IMR-90 (cell line): ENCODE data around the gene GPR35. TPM values are rescaled to one million over a fixed set of nuclear protein-coding genes. Genes with fewer than 3 reads are reported as not detected.

Experiments used
- RFX5 ChIP-seq: IDR thresholded peaks from 2 replicates; pipeline ENCODE4 v1.8.0; 2012; ENCODE audit warnings: low read depth, mild to moderate bottlenecking, low read length, moderate library complexity
- SMC3 ChIP-seq: fragments of 150-350 bp; IDR thresholded peaks from 2 replicates; pipeline ENCODE4 v1.6.1; 2016; ENCODE audit warnings: low read depth, mild to moderate bottlenecking, antibody characterized with exemption, low read length, moderate library complexity
- polyA plus RNA-seq, 3 experiments: library from polyadenylated mRNA; depleted of rRNA; stranded (reverse); fragments of >200 nt; gene quantifications; 2 replicates each; pipeline ENCODE4 v1.2.3, GENCODE V29; 2012; ENCODE audit warnings: low replicate concordance in 1 of 3
- total RNA-seq: library from RNA; depleted of rRNA; stranded (reverse); fragments of >200 nt; gene quantifications from 2 replicates; pipeline ENCODE4 v1.2.3, GENCODE V29; 2012
- TF ChIP-seq, protein P1 (sequence below): fragments of 150-350 bp; IDR thresholded peaks from 2 replicates; pipeline ENCODE4 v1.6.1; 2016; ENCODE audit warnings: low read depth, mild to moderate bottlenecking, low read length, moderate library complexity, borderline replicate concordance

GPR35 gene
- total and polyA plus RNA-seq, 2 of the 4 experiments (the other 2 are of a cell fraction), result 0.31 TPM; not detected in 1

DNA sequence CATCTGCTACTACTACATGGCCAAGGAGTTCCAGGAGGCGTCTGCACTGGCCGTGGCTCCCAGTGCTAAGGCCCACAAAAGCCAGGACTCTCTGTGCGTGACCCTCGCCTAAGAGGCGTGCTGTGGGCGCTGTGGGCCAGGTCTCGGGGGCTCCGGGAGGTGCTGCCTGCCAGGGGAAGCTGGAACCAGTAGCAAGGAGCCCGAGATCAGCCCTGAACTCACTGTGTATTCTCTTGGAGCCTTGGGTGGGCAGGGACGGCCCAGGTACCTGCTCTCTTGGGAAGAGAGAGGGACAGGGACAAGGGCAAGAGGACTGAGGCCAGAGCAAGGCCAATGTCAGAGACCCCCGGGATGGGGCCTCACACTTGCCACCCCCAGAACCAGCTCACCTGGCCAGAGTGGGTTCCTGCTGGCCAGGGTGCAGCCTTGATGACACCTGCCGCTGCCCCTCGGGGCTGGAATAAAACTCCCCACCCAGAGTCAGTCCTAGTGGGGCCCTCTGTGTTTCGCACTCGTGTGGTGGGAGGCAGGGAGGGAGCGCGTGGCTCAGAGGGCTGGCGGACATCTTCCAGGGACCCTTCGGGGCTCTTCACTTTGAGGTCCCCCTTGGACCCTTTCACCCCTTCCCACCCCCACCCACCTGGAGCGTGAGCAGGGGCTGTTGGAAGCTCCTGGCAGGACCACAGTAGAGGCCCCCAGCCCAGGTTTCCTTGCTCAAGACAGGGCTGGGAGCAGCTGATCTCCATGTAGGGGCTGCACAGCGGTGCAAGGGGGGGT is 5.7 kb downstream of the GPR35 start (continued):
- TF ChIP-seq, protein P1, sequence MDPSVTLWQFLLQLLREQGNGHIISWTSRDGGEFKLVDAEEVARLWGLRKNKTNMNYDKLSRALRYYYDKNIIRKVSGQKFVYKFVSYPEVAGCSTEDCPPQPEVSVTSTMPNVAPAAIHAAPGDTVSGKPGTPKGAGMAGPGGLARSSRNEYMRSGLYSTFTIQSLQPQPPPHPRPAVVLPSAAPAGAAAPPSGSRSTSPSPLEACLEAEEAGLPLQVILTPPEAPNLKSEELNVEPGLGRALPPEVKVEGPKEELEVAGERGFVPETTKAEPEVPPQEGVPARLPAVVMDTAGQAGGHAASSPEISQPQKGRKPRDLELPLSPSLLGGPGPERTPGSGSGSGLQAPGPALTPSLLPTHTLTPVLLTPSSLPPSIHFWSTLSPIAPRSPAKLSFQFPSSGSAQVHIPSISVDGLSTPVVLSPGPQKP, result no peak
- no peak for TF ChIP-seq SMC3
- no peak for TF ChIP-seq RFX5
